DOHH2 (cell line): ENCODE measurements around the gene MEAF6.

ENCODE experiments used
- H3F3A ChIP-seq: fragments of 200-600 bp; sonication (generic), shearing (Covaris generic); 2 replicates; pipeline ENCODE4 v1.6.0; 2016; ENCODE audit warnings: antibody characterized with exemption, mild to moderate bottlenecking; ENCODE audit not compliant: control insufficient read depth, insufficient read depth
- H3K27ac ChIP-seq: fragments of 200-600 bp; sonication (generic); 2 replicates; pipeline ENCODE4 v1.5.1; 2014; ENCODE audit warnings: low read depth, mild to moderate bottlenecking, low read length, moderate library complexity
- H3K27me3 ChIP-seq: fragments of 200-600 bp; sonication (generic); 2 replicates; pipeline ENCODE4 v1.6.1; 2014; ENCODE audit warnings: mild to moderate bottlenecking, low read length, mixed read lengths; ENCODE audit not compliant: control insufficient read depth
- H3K36me3 ChIP-seq: fragments of 200-600 bp; sonication (generic); 2 replicates; pipeline ENCODE4 v1.6.1; 2014; ENCODE audit warnings: mild to moderate bottlenecking, low read length, moderate library complexity, mixed read lengths; ENCODE audit not compliant: control insufficient read depth
- H3K4me1 ChIP-seq: fragments of 200-600 bp; sonication (generic); 2 replicates; pipeline ENCODE4 v1.6.1; 2014; ENCODE audit warnings: mild to moderate bottlenecking, low read length, mixed read lengths; ENCODE audit not compliant: control insufficient read depth
- H3K4me2 ChIP-seq: fragments of 200-600 bp; sonication (generic); 2 replicates; pipeline ENCODE4 v1.6.0; 2014; ENCODE audit warnings: mild to moderate bottlenecking, low read length, moderate library complexity
- H3K4me3 ChIP-seq: fragments of 200-600 bp; sonication (generic); 2 replicates; pipeline ENCODE4 v1.5.1; 2014; ENCODE audit warnings: mild to moderate bottlenecking, low read length, mixed read lengths
- H3K79me2 ChIP-seq: fragments of 200-600 bp; sonication (generic); 2 replicates; pipeline ENCODE4 v1.6.1; 2014; ENCODE audit warnings: mild to moderate bottlenecking, low read length, mixed read lengths; ENCODE audit not compliant: control insufficient read depth
- H3K9me2 ChIP-seq: fragments of 200-600 bp; sonication (generic); replicated peaks from 2 replicates; pipeline ENCODE4 v1.6.1; 2014; ENCODE audit warnings: mild to moderate bottlenecking, low read length, mixed read lengths; ENCODE audit not compliant: control insufficient read depth
- H3K9me3 ChIP-seq: fragments of 200-600 bp; sonication (generic); 2 replicates; pipeline ENCODE4 v1.6.1; 2014; ENCODE audit warnings: antibody characterized with exemption, low read length, mixed read lengths; ENCODE audit not compliant: control insufficient read depth, insufficient read depth
- H4K20me1 ChIP-seq: fragments of 200-600 bp; sonication (generic); 2 replicates; pipeline ENCODE4 v1.6.0; 2014; ENCODE audit warnings: low read depth, mild to moderate bottlenecking, antibody characterized with exemption, low read length, moderate library complexity; ENCODE audit not compliant: control insufficient read depth, insufficient read depth
- CTCF ChIP-seq: fragments of 200-600 bp; sonication (generic); IDR thresholded peaks from one replicate; pipeline ENCODE4 v1.5.1; 2014; ENCODE audit warnings: antibody characterized with exemption, mild to moderate bottlenecking, low read depth, low read length; ENCODE audit not compliant: poor library complexity, severe bottlenecking
- EZH2phosphoT487 ChIP-seq: fragments of 200-600 bp; sonication (generic); IDR thresholded peaks from 2 replicates; pipeline ENCODE4 v1.6.1; 2017; ENCODE audit warnings: borderline replicate concordance, mild to moderate bottlenecking, antibody characterized with exemption, low read length, moderate library complexity, mixed read lengths

MEAF6 gene

GRCh38 chr1:37553598-37553926 lies 39.0 kb upstream of the MEAF6 start:
- peaks cover 6% of the 10 kb centered on the region; the same call in 1 of the 2 replicates for H3K9me3 ChIP-seq
- peaks cover 42% of the 10 kb centered on the region for H3K79me2 ChIP-seq

GRCh38 chr1:37549341-37549740 lies 34.8 kb upstream of the MEAF6 start:
- Histone ChIP-seq H3K4me3 (no peak overlapping the region), H3K9me3 (no peaks in the 10 kb centered on the region), H3F3A (no peaks in the 10 kb centered on the region), H3K27me3 (no peaks in the 10 kb centered on the region), H4K20me1 (no peaks in the 10 kb centered on the region; the same call in 1 of the 2 replicates), H3K79me2 (peaks cover 47% of the 10 kb centered on the region), H3K36me3 (peaks cover 64% of the 10 kb centered on the region), H3K9me2 (no peaks in the 10 kb centered on the region), H3K4me2 (no peak overlapping the region), H3K27ac (no peak overlapping the region), H3K4me1 (peaks cover 12% of the 10 kb centered on the region)
- no peak for TF ChIP-seq EZH2phosphoT487
- TF ChIP-seq CTCF = no peak

More at GRCh38 chr1:37553598-37553926, 39.0 kb upstream of the MEAF6 start:
- Histone ChIP-seq H3K4me1 (peaks cover 18% of the 10 kb centered on the region), H3K36me3 (peaks cover 34% of the 10 kb centered on the region), H3F3A (no peaks in the 10 kb centered on the region), H4K20me1 (no peaks in the 10 kb centered on the region; the same call in 1 of the 2 replicates), H3K9me2 (no peaks in the 10 kb centered on the region), H3K27me3 (no peaks in the 10 kb centered on the region), H3K4me3 (peak overlapping the region; percentile 86), H3K27ac (no peak overlapping the region; the same call in 1 of the 2 replicates), H3K4me2 (peak overlapping the region; percentile 69)
- TF ChIP-seq CTCF (no peak), EZH2phosphoT487 (no peak)

- no peaks in the 10 kb centered on the region for H3K9me3 ChIP-seq
- H3K4me2 ChIP-seq = no peak overlapping the region
- TF ChIP-seq CTCF = no peak
- TF ChIP-seq EZH2phosphoT487 = no peak
- no peaks in the 10 kb centered on the region for H3K4me1 ChIP-seq
- no peak overlapping the region for H3K27ac ChIP-seq
- H3K9me2 ChIP-seq = no peaks in the 10 kb centered on the region
- H3K79me2 ChIP-seq = peaks cover 14% of the 10 kb centered on the region
- no peak overlapping the region for H3K4me3 ChIP-seq
- no peaks in the 10 kb centered on the region for H3F3A ChIP-seq
- H4K20me1 ChIP-seq = no peaks in the 10 kb centered on the region
- peaks cover 65% of the 10 kb centered on the region for H3K36me3 ChIP-seq
- no peaks in the 10 kb centered on the region for H3K27me3 ChIP-seq
Measured at GRCh38 chr1:37545019-37545418, 30.5 kb upstream of the MEAF6 start.

GRCh38 chr1:37544530-37544929 lies 30.0 kb upstream of the MEAF6 start:
- Histone ChIP-seq H3K27me3 (no peaks in the 10 kb centered on the region), H3K4me2 (no peak overlapping the region), H3K79me2 (peaks cover 9% of the 10 kb centered on the region), H3F3A (no peaks in the 10 kb centered on the region), H3K9me2 (no peaks in the 10 kb centered on the region), H3K36me3 (peaks cover 64% of the 10 kb centered on the region), H3K4me3 (no peak overlapping the region), H4K20me1 (no peaks in the 10 kb centered on the region), H3K9me3 (no peaks in the 10 kb centered on the region), H3K4me1 (no peaks in the 10 kb centered on the region), H3K27ac (no peak overlapping the region)
- TF ChIP-seq EZH2phosphoT487 (no peak), CTCF (no peak)
